Diencephalon (tissue), 1 donor: ENCODE results near the gene TPPP. TPM values are rescaled to one million over a fixed set of nuclear protein-coding genes. Genes with fewer than 3 reads are reported as not detected.

Experiments used
- total RNA-seq: library from RNA; depleted of rRNA; stranded (reverse); fragments of >200 nt; gene quantifications from one replicate; pipeline ENCODE4 v1.2.3, GENCODE V29; 2014

Gene TPPP
- 27.5 TPM for total RNA-seq

GRCh38 chr5:693271-694041 lies at the start of gene TPPP:
TPPP (minus strand) TSS chr5:693352; CDS start chr5:678060, 15,292 bp downstream.

GRCh38 chr5:611731-612486 lies 81.2 kb downstream of the TPPP start, which contains the start of gene CEP72:
CEP72 (plus strand) TSS chr5:612340; CDS start chr5:612362, 22 bp downstream.

Other genes with a start within 250 kb of the TPPP start
- gene SLC9A3, start 168.9 kb downstream of the TPPP start, total RNA-seq: 1.4 TPM
- 4.6 TPM for gene CEP72, start 81.0 kb downstream of the TPPP start, total RNA-seq
- 7.6 TPM for gene ZDHHC11B, start 91.4 kb upstream of the TPPP start, total RNA-seq
- gene ZDHHC11, start 157.6 kb upstream of the TPPP start, total RNA-seq: 10.4 TPM
- 42.0 TPM for gene BRD9, start 199.4 kb upstream of the TPPP start, total RNA-seq
- 8.8 TPM for gene TRIP13, start 199.5 kb upstream of the TPPP start, total RNA-seq